GM23338 (cell line): ENCODE measurements around the gene FRMD1. TPM values are rescaled to one million over a fixed set of nuclear protein-coding genes. Genes with fewer than 3 reads are reported as not detected.

Experiments
- ATAC-seq: fragments of 200-7000 bp; cut with Tn5 transposase; 3 replicates; pipeline ENCODE4 v1.9.1; 2020
- DNase-seq: peaks from one replicate; pipeline ENCODE4 v3.0.0-alpha.2; 2015; ENCODE audit warnings: low spot score
- H2AFZ ChIP-seq: fragments of 200-600 bp; sonication (generic); 2 replicates; pipeline ENCODE4 v1.8.0; 2016; ENCODE audit warnings: antibody characterized with exemption, mild to moderate bottlenecking, moderate library complexity
- H3F3A ChIP-seq: fragments of 200-600 bp; sonication (generic); replicated peaks from 2 replicates; pipeline ENCODE4 v1.8.0; 2017; ENCODE audit warnings: antibody characterized with exemption, mixed run types, low read depth
- H3K27ac ChIP-seq: fragments of 200-600 bp; sonication (generic); 2 replicates; pipeline ENCODE4 v1.6.1; 2016; ENCODE audit warnings: low read depth
- H3K27me3 ChIP-seq: fragments of 200-600 bp; sonication (generic); 2 replicates; pipeline ENCODE4 v1.8.0; 2016; ENCODE audit warnings: mild to moderate bottlenecking, mixed run types, moderate library complexity; ENCODE audit not compliant: insufficient read depth
- H3K36me3 ChIP-seq: fragments of 200-600 bp; sonication (generic); 2 replicates; pipeline ENCODE4 v1.8.0; 2016; ENCODE audit warnings: mild to moderate bottlenecking; ENCODE audit not compliant: insufficient read depth
- H3K4me1 ChIP-seq: fragments of 200-600 bp; sonication (generic); 2 replicates; pipeline ENCODE4 v1.8.0; 2016; ENCODE audit warnings: mild to moderate bottlenecking, moderate library complexity; ENCODE audit not compliant: insufficient read depth
- H3K4me2 ChIP-seq: fragments of 200-600 bp; sonication (generic); 2 replicates; pipeline ENCODE4 v1.7.1; 2017; ENCODE audit warnings: mixed run types
- H3K4me3 ChIP-seq: fragments of 200-600 bp; sonication (generic); 2 replicates; pipeline ENCODE4 v1.6.1; 2016; ENCODE audit warnings: mixed run types
- H3K79me2 ChIP-seq: fragments of 200-600 bp; sonication (generic); replicated peaks from 2 replicates; pipeline ENCODE4 v1.8.0; 2017; ENCODE audit warnings: mild to moderate bottlenecking; ENCODE audit not compliant: insufficient read depth
- H3K9me2 ChIP-seq: fragments of 200-600 bp; sonication (generic); 2 replicates; pipeline ENCODE4 v1.8.0; 2017; ENCODE audit not compliant: insufficient read depth
- H4K20me1 ChIP-seq: fragments of 200-600 bp; sonication (generic); replicated peaks from 2 replicates; pipeline ENCODE4 v1.8.0; 2017; ENCODE audit warnings: mild to moderate bottlenecking; ENCODE audit not compliant: insufficient read depth
- H3K27ac Mint-ChIP-seq: 2 replicates; pipeline ENCODE4 v1.8.0; 2020; ENCODE audit warnings: inconsistent platforms, mild to moderate bottlenecking, moderate library complexity, mixed read lengths
- H3K27me3 Mint-ChIP-seq: 3 replicates; pipeline ENCODE4 v1.8.0; 2022; ENCODE audit warnings: low read depth, mild to moderate bottlenecking, moderate library complexity, mixed read lengths, inconsistent platforms; ENCODE audit not compliant: insufficient read depth, poor library complexity
- H3K36me3 Mint-ChIP-seq: 3 replicates; pipeline ENCODE4 v1.8.0; 2021; ENCODE audit warnings: low read depth, mild to moderate bottlenecking, inconsistent platforms, moderate library complexity, mixed read lengths
- H3K4me1 Mint-ChIP-seq: 3 replicates; pipeline ENCODE4 v1.8.0; 2020; ENCODE audit warnings: mild to moderate bottlenecking, inconsistent platforms, mixed read lengths
- H3K4me3 Mint-ChIP-seq: 3 replicates; pipeline ENCODE4 v1.8.0; 2021; ENCODE audit warnings: moderate library complexity, mild to moderate bottlenecking, inconsistent platforms, mixed read lengths
- H3K9me3 Mint-ChIP-seq: 3 replicates; pipeline ENCODE4 v1.8.0; 2020; ENCODE audit warnings: moderate library complexity, mild to moderate bottlenecking, inconsistent platforms, mixed read lengths
- CREB1 ChIP-seq: fragments of 250-450 bp; sonication (Bioruptor Pico); IDR thresholded peaks from 2 replicates; pipeline ENCODE4 v1.5.0; 2020; ENCODE audit warnings: low read depth, mild to moderate bottlenecking, moderate library complexity
- CTCF ChIP-seq, 2 experiments: fragments of 200-600 bp in 1 of 2; sonication (generic) in 1 of 2; conservative IDR thresholded peaks; 2 replicates each; pipeline versions ENCODE4 v1.5.1 to v1.6.1; 2016 to 2017; ENCODE audit warnings: antibody characterized with exemption in 2 of 2, low read depth in 2 of 2, mild to moderate bottlenecking in 2 of 2, moderate library complexity in 1 of 2
- ETS1 ChIP-seq: IDR thresholded peaks from 2 replicates; pipeline ENCODE4 v1.6.1; 2016; ENCODE audit warnings: antibody characterized with exemption
- EZH2 ChIP-seq: fragments of 200-600 bp; sonication (generic); IDR thresholded peaks from one replicate; pipeline ENCODE4 v1.8.0; 2017; ENCODE audit warnings: antibody characterized with exemption, mild to moderate bottlenecking, low read depth; ENCODE audit not compliant: unreplicated experiment
- EZH2phosphoT487 ChIP-seq: fragments of 200-600 bp; sonication (generic); IDR thresholded peaks from one replicate; pipeline ENCODE4 v1.8.1; 2018; ENCODE audit warnings: antibody characterized with exemption; ENCODE audit not compliant: unreplicated experiment
- JUNB ChIP-seq: IDR thresholded peaks from one replicate; pipeline ENCODE4 v1.6.1; 2016; ENCODE audit warnings: antibody characterized with exemption; ENCODE audit not compliant: unreplicated experiment
- NANOG ChIP-seq: IDR thresholded peaks from 2 replicates; pipeline ENCODE4 v1.6.1; 2016; ENCODE audit warnings: antibody characterized with exemption, borderline replicate concordance
- POLR2AphosphoS5 ChIP-seq: IDR thresholded peaks from 2 replicates; pipeline ENCODE4 v1.6.1; 2016; ENCODE audit warnings: antibody characterized with exemption, low read depth
- REST ChIP-seq: IDR thresholded peaks from one replicate; pipeline ENCODE4 v1.6.1; 2018; ENCODE audit warnings: antibody characterized with exemption; ENCODE audit not compliant: unreplicated experiment
- STAT1 ChIP-seq: IDR thresholded peaks from one replicate; pipeline ENCODE4 v1.6.1; 2016; ENCODE audit warnings: antibody characterized with exemption; ENCODE audit not compliant: unreplicated experiment
- ZNF331 ChIP-seq: fragments of 250-450 bp; sonication (Bioruptor Pico); IDR thresholded peaks from 2 replicates; pipeline ENCODE4 v1.5.0; 2020; ENCODE audit warnings: low read depth, mild to moderate bottlenecking, moderate library complexity
- polyA plus RNA-seq: library from polyadenylated mRNA; unstranded; fragments of >200 nt; fragmentation: Nextera tagmentation; extraction: Ambion mirVana; gene quantifications from 2 replicates; pipeline ENCODE4 v1.2.1, GENCODE V29; 2016
- total RNA-seq: library from RNA; depleted of rRNA; stranded (reverse); fragments of >200 nt; shearing (Covaris generic); gene quantifications from 2 replicates; pipeline ENCODE4 v1.2.3, GENCODE V29; 2014

Gene FRMD1
- total and polyA plus RNA-seq, 2 experiments from 2014 or later = 1.0 to 2.0 TPM

- Histone ChIP-seq H3K4me2 (peak overlapping the region; percentile 73), H3F3A (peaks cover 13% of the 10 kb centered on the region; the same call in 1 of the 2 replicates), H3K4me3 (peak overlapping the region; percentile 46; the same call in 1 of the 2 replicates), H3K9me2 (0 out of 2 replicates have a peak, but pooled peaks cover 4% of the 10 kb centered on the region), H4K20me1 (no peaks in the 10 kb centered on the region), H3K36me3 (peaks cover 13% of the 10 kb centered on the region; the same call in 1 of the 2 replicates), H3K27me3 (no peaks in the 10 kb centered on the region; the same call in 1 of the 2 replicates), H3K27ac (peak overlapping the region; percentile 59; the same call in 1 of the 2 replicates), H3K4me1 (peaks cover 28% of the 10 kb centered on the region), H2AFZ (peak overlapping the region; percentile 94), H3K79me2 (no peaks in the 10 kb centered on the region)
- Mint-ChIP-seq H3K4me1 (peaks cover 27% of the 10 kb centered on the region), H3K27me3 (peaks cover 17% of the 10 kb centered on the region), H3K27ac (no peak overlapping the region), H3K9me3 (peaks cover 51% of the 10 kb centered on the region), H3K36me3 (peaks cover 33% of the 10 kb centered on the region), H3K4me3 (peak overlapping the region; percentile 53)
- TF ChIP-seq ZNF331 = no peak
- TF ChIP-seq EZH2 = no peak
- TF ChIP-seq POLR2AphosphoS5 = no peak
- no peak for TF ChIP-seq ETS1
- no peak for TF ChIP-seq STAT1
- no peak for TF ChIP-seq EZH2phosphoT487
- no peak for TF ChIP-seq NANOG
- TF ChIP-seq REST = no peak
- TF ChIP-seq JUNB = no peak
- TF ChIP-seq CTCF (conservative IDR thresholded peaks at IDR 0.05; ENCODE audit: low read depth in 2 of 2) = no peak
- no peak for TF ChIP-seq CREB1 (CRISPR knock-in tag)
- ATAC-seq (peak; percentile 20), DNase-seq (no peak)
Measured at GRCh38 chr6:168035661-168036545, 43.1 kb downstream of the FRMD1 start.
